Endodermal cell (in vitro differentiated cells): ENCODE results near the gene KDM5B. TPM values are rescaled to one million over a fixed set of nuclear protein-coding genes. Genes with fewer than 3 reads are reported as not detected.

Experiments used
- DNase-seq: peaks from one replicate; pipeline ENCODE4 v3.0.0-alpha.2; 2017
- H3K27ac ChIP-seq: 2 replicates; pipeline ENCODE4 v1.5.1; 2013; ENCODE audit warnings: mild to moderate bottlenecking, low read depth, low read length, moderate library complexity
- H3K27me3 ChIP-seq: 2 replicates; pipeline ENCODE4 v1.6.1; 2013; ENCODE audit warnings: mild to moderate bottlenecking, low read length, moderate library complexity; ENCODE audit not compliant: insufficient read depth, control insufficient read depth, poor library complexity, severe bottlenecking
- H3K36me3 ChIP-seq: 2 replicates; pipeline ENCODE4 v1.7.0; 2013; ENCODE audit warnings: mild to moderate bottlenecking, low read length, moderate library complexity; ENCODE audit not compliant: control insufficient read depth, insufficient read depth
- H3K4me1 ChIP-seq: one replicate; pipeline ENCODE4 v1.7.0; 2013; ENCODE audit warnings: low read length; ENCODE audit not compliant: control insufficient read depth, insufficient read depth
- H3K4me3 ChIP-seq: 2 replicates; pipeline ENCODE4 v1.5.1; 2013; ENCODE audit warnings: mild to moderate bottlenecking, low read length, moderate library complexity
- H3K9ac ChIP-seq: 2 replicates; pipeline ENCODE4 v1.6.1; 2013; ENCODE audit warnings: mild to moderate bottlenecking, low read length, moderate library complexity; ENCODE audit not compliant: poor library complexity, severe bottlenecking; ENCODE audit errors: extremely low read depth
- H3K9me3 ChIP-seq: 2 replicates; pipeline ENCODE4 v1.6.1; 2013; ENCODE audit warnings: mild to moderate bottlenecking, low read length, moderate library complexity; ENCODE audit not compliant: control insufficient read depth
- H3K27ac Mint-ChIP-seq: 2 replicates; pipeline ENCODE4 v1.8.0; 2020; ENCODE audit warnings: mixed read lengths
- H3K27me3 Mint-ChIP-seq: 2 replicates; pipeline ENCODE4 v1.8.0; 2021; ENCODE audit warnings: mild to moderate bottlenecking, mixed read lengths; ENCODE audit not compliant: insufficient read depth
- H3K36me3 Mint-ChIP-seq: 2 replicates; pipeline ENCODE4 v1.8.0; 2020; ENCODE audit warnings: low read depth, mixed read lengths
- H3K4me1 Mint-ChIP-seq: 2 replicates; pipeline ENCODE4 v1.8.0; 2020; ENCODE audit warnings: mixed read lengths
- H3K4me3 Mint-ChIP-seq: 2 replicates; pipeline ENCODE4 v1.8.0; 2020; ENCODE audit warnings: mild to moderate bottlenecking, moderate library complexity, mixed read lengths
- H3K9me3 Mint-ChIP-seq: 2 replicates; pipeline ENCODE4 v1.8.0; 2020; ENCODE audit warnings: mild to moderate bottlenecking, mixed read lengths
- WGBS, 2 experiments: methylation state at CpG; one replicate each; pipeline versions ENCODE4 v1.1.5 to v1.1.7; 2013; ENCODE audit warnings: missing lambda C conversion rate in 2 of 2, mixed read lengths in 1 of 2; ENCODE audit not compliant: insufficient coverage in 1 of 2, insufficient read length in 1 of 2; 5-methylcytosine and 5-hydroxymethylcytosine counted together
- long read RNA-seq, 4 experiments: library from polyadenylated mRNA in 2 of 4; library from RNA in 1 of 4; library from capped mRNA in 1 of 4; stranded (forward) in 3 of 4; unstranded in 1 of 4; transcript quantifications; one replicate each; pipeline ENCODE4 v2.0.0, GENCODE V29; 2020 to 2021; ENCODE audit warnings: inconsistent platforms in 1 of 4
- polyA plus RNA-seq, 2 experiments: library from polyadenylated mRNA; stranded (reverse); fragments of 50-300 nt; gene quantifications; one replicate each; pipeline ENCODE4 v1.2.3, GENCODE V29; 2013
- total RNA-seq, 2 donors: library from RNA; stranded (reverse); fragmentation: NEBNext Ultra II Directional in 1 of 2; extraction: Animal tissue kit (Norgen Biotek cat#: 25700) in 1 of 2; gene quantifications; 2 replicates in 1 of 2; 3 replicates in 1 of 2; pipeline ENCODE4 v1.2.1, GENCODE V29; 2021
- TF ChIP-seq, protein P1 (sequence below): fragments of 200-600 bp; sonication (generic); conservative IDR thresholded peaks from 2 replicates; pipeline ENCODE4 v1.5.0; 2021; ENCODE audit warnings: antibody characterized with exemption, mild to moderate bottlenecking

The KDM5B gene
- 100 to 1,000 TPM; 207 to 219 TPM for total RNA-seq
- 115 TPM for polyA plus RNA-seq (2013, experiment 1 of 2)
- 103 TPM for polyA plus RNA-seq (2013, experiment 2 of 2)
- long read RNA-seq, experiment 1, full-length matches to known transcripts = 16 of 50 reads
- long read RNA-seq, experiment 1, partial matches to known transcripts = 23 of 50 reads
- long read RNA-seq, experiment 1, other reads (novel, unspliced or antisense) = 11 of 50 reads
- long read RNA-seq, experiment 2, full-length matches to known transcripts = 211 of 284 reads
- long read RNA-seq, experiment 2, partial matches to known transcripts = 55 of 284 reads
- long read RNA-seq, experiment 2, other reads (novel, unspliced or antisense) = 18 of 284 reads
- long read RNA-seq, experiment 3, full-length matches to known transcripts = 332 of 709 reads
- long read RNA-seq, experiment 3, partial matches to known transcripts = 337 of 709 reads
- long read RNA-seq, experiment 3, other reads (novel, unspliced or antisense) = 40 of 709 reads
- long read RNA-seq, experiment 4, partial matches to known transcripts = 10 of 11 reads
- long read RNA-seq, experiment 4, other reads (novel, unspliced or antisense) = 0 of 11 reads

DNA sequence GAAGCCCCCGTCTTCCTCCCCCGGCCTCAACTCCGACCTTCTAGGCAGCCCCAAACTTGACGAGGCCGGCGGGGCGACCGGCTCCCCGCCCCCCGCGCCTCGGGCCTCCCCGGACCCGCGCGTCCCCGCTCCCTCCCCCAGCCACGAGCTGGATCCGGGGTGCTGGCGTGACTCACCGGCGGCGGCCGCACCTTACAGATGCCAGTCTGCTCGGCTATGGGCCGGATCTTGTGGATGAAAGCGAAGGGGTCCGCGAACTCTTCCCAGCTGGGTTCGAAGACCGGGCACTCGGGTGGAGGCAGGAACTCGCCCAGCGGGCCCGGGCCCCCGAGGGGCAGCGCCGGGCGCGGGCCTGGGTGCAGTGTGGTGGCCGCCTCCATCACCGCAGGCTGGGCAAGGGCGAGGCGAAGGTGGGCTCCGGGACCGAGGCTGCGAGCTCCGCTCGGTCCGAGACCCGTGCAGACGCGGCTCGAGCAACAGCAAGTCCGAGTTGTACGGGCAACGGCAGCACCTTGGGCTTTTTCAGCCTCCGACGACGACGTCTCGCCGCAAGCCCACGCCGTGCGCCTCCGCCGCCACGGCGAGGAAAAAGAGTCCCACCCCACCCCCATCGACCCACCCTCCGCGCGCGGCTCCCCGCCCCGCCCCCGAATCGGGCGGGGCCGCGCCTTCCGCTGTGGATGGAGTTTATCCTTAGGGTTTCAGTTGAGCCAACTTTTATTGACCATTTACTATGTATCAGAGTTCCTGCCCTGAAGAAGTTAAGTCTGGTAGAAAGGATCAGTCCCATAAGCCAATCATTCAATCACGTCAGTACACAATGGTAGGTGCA lies at the start of gene KDM5B:
KDM5B (minus strand) TSS at position 496 of the 832 bp plus-strand sequence; CDS start at position 380, 116 bp downstream.
- peaks cover 31% of the 10 kb centered on the region for H3K27me3 Mint-ChIP-seq
- peaks cover 4% of the 10 kb centered on the region for H3K36me3 Mint-ChIP-seq
- H3K9me3 Mint-ChIP-seq = no peaks in the 10 kb centered on the region
- TF ChIP-seq, protein P1, sequence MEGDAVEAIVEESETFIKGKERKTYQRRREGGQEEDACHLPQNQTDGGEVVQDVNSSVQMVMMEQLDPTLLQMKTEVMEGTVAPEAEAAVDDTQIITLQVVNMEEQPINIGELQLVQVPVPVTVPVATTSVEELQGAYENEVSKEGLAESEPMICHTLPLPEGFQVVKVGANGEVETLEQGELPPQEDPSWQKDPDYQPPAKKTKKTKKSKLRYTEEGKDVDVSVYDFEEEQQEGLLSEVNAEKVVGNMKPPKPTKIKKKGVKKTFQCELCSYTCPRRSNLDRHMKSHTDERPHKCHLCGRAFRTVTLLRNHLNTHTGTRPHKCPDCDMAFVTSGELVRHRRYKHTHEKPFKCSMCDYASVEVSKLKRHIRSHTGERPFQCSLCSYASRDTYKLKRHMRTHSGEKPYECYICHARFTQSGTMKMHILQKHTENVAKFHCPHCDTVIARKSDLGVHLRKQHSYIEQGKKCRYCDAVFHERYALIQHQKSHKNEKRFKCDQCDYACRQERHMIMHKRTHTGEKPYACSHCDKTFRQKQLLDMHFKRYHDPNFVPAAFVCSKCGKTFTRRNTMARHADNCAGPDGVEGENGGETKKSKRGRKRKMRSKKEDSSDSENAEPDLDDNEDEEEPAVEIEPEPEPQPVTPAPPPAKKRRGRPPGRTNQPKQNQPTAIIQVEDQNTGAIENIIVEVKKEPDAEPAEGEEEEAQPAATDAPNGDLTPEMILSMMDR = no peak
- DNase-seq = peak; percentile 90
- 0 to 1% methylated on average over 9 to 71 of the region's 84 CpGs for WGBS, 2 experiments
- Histone ChIP-seq H3K4me3 (peak within 1 kb of the TSS; percentile 98), H3K9ac (peak within 1 kb of the TSS; percentile 83), H3K27me3 (peaks cover 27% of the 10 kb centered on the region), H3K9me3 (no peaks in the 10 kb centered on the region), H3K4me1 (peaks cover 3% of the 10 kb centered on the region), H3K36me3 (no peaks in the 10 kb centered on the region), H3K27ac (peak within 1 kb of the TSS; percentile 77)
- peak within 1 kb of the TSS; percentile 92 for H3K4me3 Mint-ChIP-seq
- peaks cover 44% of the 10 kb centered on the region for H3K4me1 Mint-ChIP-seq
- peak within 1 kb of the TSS; percentile 31 for H3K27ac Mint-ChIP-seq

DNA sequence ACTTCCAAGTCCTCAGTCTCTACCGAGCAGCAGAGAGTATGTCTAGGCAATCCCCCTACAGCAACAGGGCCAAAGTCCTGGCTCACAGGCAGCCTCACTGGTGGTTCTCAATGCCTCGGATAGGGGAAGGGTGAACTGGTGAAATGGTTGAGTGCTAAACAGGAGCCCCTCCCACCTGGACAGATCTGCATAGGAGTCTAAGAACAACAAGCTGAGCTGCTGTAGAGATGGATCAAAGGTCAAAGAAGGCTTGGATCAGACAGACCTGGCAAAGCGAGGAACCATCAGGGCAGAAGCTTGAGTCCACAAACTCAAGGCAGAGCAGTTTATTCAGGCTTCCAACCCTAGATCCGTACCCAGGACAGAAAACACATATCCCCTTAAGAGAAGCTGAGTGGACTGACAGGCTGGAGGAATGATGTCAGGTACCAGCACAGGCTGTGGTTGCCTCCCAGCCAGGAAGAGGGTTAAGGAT lies 49.0 kb upstream of the KDM5B start:
- H3K9me3 ChIP-seq = no peaks in the 10 kb centered on the region
- no peak overlapping the region for H3K9ac ChIP-seq
- Mint-ChIP-seq H3K27me3 (no peaks in the 10 kb centered on the region), H3K36me3 (peaks cover 10% of the 10 kb centered on the region), H3K4me1 (peaks cover 6% of the 10 kb centered on the region), H3K9me3 (no peaks in the 10 kb centered on the region), H3K27ac (no peak overlapping the region), H3K4me3 (no peak overlapping the region)
- H3K36me3 ChIP-seq = no peaks in the 10 kb centered on the region
- no peaks in the 10 kb centered on the region for H3K4me1 ChIP-seq
- WGBS, 2 experiments = 61 to 72% methylated on average over 3 to 4 of the region's 4 CpGs
- H3K4me3 ChIP-seq = no peak overlapping the region
- TF ChIP-seq, protein P1 = no peak
- H3K27ac ChIP-seq = no peak overlapping the region
- H3K27me3 ChIP-seq = peaks cover 6% of the 10 kb centered on the region
- no peak for DNase-seq

DNA sequence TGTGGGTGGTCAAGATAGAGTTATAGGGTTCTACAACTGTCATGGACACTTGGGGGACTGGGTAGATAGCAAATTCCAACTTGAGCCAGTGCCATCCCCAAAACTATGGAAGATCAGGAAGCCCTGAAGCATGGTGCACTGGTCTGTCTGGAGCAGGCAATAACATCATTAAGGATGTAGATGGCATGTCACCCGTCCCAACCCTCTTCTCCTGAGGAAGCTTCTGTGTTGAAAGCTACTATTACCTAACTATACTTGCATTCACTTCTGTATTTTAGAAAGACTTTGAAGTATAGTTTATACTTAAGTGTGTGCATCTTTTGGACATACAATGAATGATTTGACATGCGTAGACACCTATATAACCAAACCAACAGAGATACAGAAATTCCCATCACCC lies 47.8 kb upstream of the KDM5B start:
- no peak for DNase-seq
- TF ChIP-seq, protein P1 = no peak
- WGBS, 2 experiments = 100% methylated on average over 2 of the region's 2 CpGs; no CpG with 5 or more reads in 1 of the 2 experiments
- no peaks in the 10 kb centered on the region for H3K36me3 ChIP-seq
- Mint-ChIP-seq H3K4me1 (peaks cover 2% of the 10 kb centered on the region), H3K4me3 (no peak overlapping the region), H3K27me3 (no peaks in the 10 kb centered on the region), H3K9me3 (no peaks in the 10 kb centered on the region), H3K27ac (no peak overlapping the region), H3K36me3 (peaks cover 10% of the 10 kb centered on the region)
- no peaks in the 10 kb centered on the region for H3K9me3 ChIP-seq
- no peak overlapping the region for H3K9ac ChIP-seq
- H3K27me3 ChIP-seq = peaks cover 5% of the 10 kb centered on the region
- H3K4me1 ChIP-seq = no peaks in the 10 kb centered on the region
- no peak overlapping the region for H3K4me3 ChIP-seq
- H3K27ac ChIP-seq = no peak overlapping the region
